Astrocyte of the hippocampus (primary cell): ENCODE measurements around the gene NEK1.
A peak's percentile ranks its signal among the peaks of the same experiment; 100 is the strongest.
"Not testable (repeated sequence)": the region's sequence is repeated elsewhere in the genome, so short reads cannot be mapped to it uniquely, and the experiment has no call there.

Experiments used
- DNase-seq: peaks from one replicate; pipeline ENCODE4 v3.0.0; 2011; ENCODE audit warnings: low read depth, low spot score

Gene NEK1

DNA sequence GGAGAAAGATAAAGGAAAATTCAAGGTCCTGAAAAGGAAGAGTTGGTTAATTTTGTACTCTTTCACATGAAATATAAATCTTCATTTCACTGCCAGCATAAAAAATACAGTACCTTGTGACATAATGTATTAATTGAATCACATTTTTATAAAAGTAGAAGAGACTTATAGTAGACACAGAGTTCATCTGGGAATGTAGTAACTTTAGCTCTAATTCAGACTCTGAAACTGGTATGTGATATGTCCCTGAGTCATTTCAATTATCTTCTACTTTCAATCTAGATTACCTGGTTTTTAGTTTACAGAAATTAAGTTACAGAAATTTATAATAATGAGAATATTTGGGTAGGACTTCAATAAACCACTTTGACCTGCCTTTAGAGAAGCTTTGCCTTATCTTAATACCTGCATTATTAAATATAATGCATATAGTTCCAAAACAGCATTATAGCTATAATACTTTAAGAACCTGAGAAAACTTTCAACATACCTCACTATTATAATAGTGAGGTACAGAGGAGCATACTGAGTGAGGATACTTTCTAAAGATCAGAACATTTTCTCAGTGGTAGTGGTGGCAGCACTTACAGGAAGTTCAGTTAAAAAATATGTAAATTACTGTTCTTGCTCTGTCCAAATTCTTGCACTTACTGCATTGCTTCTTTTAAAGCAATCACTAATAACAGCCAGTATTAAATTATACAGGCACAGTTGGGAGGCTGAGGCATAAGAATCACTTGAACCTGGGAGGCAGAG lies 11.2 kb downstream of the NEK1 start:
- no peak for DNase-seq

- peak; percentile 16 for DNase-seq
Observed at GRCh38 chr4:169594560-169595195, 17.7 kb downstream of the NEK1 start.

DNA sequence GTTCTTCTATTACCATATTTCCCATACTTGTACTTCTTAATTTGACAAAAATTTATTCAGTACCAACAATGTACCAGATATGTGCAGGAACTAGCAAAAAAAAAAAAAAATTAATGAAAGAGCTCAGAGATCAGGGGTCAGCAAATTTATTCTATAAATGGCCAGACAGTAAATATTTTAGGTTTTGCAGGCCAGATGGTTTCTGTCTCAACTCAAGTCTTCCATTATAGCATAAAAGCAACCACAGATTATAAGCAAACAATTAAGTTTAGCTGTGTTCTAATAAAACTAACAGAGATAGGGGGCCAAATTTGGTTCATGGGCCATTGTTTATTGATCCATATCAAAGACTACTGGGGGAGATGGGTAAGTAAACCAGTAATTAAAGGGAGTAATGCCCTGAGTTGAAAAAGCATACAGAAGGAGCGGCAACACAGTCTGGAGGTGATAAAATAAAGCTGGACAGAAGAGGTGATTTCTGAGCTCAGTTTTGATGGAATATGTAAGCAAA lies 19.3 kb downstream of the NEK1 start:
- DNase-seq, result no peak

DNA sequence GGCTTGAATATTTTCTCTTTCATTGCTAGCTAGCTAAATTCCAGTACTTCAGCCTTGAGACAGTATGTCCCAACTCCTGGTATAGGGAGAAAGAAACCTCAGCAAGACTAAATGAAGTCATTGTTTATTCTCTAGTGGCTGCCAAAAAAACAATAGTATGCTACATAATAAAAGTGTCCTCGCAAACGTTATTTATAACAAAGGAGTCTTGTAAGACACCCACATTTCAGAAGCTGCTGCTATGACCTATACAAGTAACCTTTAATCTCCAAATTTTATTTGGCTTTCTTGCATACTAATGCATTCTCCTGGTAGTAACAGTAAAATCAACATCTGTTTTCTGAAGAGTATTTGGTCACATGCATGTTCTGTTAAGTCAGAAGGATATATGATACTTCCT lies 28.8 kb downstream of the NEK1 start:
- DNase-seq, result peak; percentile 19

DNA sequence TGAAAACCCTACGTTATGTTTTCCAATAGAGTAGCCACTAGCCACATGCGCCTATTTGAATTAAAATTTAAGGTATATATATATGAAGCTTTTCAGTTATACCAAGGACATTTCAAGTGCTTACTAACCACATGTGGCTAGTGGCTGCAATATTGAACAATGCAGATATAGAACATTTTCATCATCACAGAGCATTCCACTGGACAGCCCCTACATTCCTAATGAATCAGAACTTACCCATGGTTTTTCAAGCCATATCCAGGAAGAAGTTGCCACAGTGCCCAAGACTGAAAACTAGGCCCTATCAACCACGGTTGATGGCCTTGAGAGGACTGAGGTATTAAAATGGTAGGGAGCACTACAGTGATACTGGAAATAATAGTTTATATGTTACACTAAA lies 29.7 kb downstream of the NEK1 start:
- peak; percentile 34 for DNase-seq

GRCh38 chr4:169582203-169582602 lies 30.2 kb downstream of the NEK1 start:
- no peak for DNase-seq

DNA sequence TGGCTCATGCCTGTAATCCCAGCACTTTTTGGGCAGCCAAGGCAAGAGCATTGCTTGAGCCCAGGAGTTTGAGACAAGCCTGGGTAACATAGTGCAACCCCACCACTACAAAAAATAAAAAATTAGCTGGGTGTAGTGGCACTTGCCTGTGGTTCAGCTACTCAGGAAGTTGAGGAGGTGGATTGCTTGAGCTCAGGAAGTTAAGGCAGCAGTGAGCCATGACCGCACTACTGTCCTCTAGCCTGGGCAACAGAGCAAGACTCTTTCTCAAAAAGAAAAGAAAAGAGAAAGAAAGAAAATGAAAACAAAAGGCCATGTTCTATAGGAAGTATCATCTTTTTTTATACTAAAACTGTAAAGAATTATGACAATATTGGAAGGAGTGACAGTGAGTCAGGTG lies 38.5 kb downstream of the NEK1 start:
- DNase-seq, result no peak

GRCh38 chr4:169571435-169571834 lies 40.9 kb downstream of the NEK1 start:
- DNase-seq, result no peak

GRCh38 chr4:169571012-169571411 lies 41.4 kb downstream of the NEK1 start:
- not testable (repeated sequence) for DNase-seq

DNA sequence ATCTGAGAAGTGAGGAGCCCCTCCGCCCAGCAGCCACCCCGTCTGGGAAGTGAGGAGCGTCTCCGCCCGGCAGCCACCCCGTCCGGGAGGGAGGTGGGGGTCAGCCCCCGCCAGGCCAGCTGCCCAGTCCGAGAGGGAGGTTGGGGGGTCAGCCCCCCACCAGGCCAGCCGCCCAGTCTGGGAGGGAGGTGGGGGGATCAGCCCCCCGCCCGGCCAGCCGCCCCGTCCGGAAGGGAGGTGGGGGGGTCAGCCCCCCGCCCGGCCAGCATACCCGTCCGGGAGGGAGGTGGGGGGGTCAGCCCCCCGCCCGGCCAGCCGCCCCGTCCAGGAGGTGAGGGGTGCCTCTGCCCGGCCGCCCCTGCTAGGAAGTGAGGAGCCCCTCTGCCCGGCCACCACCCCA lies 42.1 kb downstream of the NEK1 start:
- DNase-seq, result not testable (repeated sequence)

- DNase-seq, result not testable (repeated sequence)
Observed at GRCh38 chr4:169569188-169569587, 43.2 kb downstream of the NEK1 start.

- no peak for DNase-seq
Observed at GRCh38 chr4:169567916-169568315, 44.5 kb downstream of the NEK1 start.

DNA sequence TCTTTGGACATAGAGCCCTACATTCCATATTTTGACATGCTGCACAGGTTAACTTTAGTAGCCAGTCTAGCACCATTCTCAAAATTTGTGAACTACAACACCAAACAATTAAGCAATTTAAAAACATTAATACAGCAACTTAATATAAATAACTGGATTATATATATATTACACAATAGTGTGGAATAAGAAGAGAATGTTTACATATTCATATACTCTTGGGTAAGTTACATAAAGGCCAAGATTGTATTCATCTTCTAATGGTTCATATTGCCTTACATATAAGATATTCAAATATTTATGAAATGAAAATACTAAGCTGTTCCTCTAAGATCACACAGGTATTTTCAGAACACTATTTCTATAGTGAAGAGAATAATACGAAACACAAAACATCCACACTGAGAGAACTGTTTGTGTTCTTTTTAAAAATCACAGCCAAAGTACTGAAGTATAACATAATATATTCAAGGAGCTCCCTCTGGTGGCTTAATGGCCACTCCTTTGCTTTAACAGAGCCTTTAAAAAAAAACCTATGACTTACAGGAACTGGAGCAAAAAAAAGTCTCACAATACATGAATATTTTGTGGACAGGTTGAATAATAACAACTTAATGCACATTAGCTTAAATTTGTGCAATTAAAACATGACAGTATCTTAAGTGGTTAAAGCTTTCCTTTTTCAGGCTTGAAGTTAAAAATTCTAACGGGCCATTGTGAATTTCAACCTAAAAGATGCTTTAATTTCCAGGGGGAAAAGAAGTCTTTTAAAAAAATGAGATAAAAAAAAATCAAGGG lies 46.2 kb downstream of the NEK1 start:
- DNase-seq, result peak; percentile 75

DNA sequence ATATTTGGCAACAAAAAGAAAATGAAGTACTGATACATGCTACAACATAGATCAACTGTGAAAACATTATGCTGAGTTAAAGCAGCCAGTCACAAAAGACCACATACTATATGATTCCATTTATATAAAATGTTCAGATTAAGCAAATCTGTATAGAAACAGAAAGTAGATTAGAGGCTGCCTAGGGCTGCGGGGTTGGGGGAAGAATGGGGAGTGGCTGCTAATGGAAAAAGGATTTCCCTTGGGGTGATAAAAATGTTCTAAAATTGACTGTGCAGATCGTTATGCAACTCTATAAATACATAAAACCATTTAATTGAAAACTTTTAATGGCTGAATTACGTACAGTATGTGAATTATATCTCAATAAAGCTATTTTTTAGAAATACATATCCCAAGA lies 46.8 kb downstream of the NEK1 start:
- DNase-seq, result no peak

GRCh38 chr4:169557061-169557636 lies 55.2 kb downstream of the NEK1 start:
- DNase-seq, result peak; percentile 64

- not testable (repeated sequence) for DNase-seq
Observed at GRCh38 chr4:169546548-169546947, 65.8 kb downstream of the NEK1 start.

DNA sequence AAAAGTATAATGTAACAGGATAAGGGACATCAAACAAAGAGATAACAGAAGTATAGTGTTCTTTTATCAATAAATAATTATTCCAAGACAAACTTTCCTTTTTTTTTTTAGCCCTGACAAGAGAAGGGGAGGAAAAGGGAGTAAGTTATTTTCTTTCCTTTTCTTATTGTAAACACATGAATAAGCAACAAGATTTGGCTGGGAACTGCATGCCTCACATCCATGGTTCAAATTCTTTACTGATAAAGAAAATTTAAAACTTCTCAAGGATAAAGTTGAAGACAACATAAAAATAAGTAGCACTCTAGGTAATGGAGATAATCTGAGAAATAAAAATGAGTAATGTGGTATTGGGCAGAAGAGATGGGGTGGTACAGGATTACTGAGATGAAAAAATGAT lies 71.6 kb downstream of the NEK1 start:
- no peak for DNase-seq

GRCh38 chr4:169530048-169530447 lies 82.3 kb downstream of the NEK1 start:
- DNase-seq, result no peak

DNA sequence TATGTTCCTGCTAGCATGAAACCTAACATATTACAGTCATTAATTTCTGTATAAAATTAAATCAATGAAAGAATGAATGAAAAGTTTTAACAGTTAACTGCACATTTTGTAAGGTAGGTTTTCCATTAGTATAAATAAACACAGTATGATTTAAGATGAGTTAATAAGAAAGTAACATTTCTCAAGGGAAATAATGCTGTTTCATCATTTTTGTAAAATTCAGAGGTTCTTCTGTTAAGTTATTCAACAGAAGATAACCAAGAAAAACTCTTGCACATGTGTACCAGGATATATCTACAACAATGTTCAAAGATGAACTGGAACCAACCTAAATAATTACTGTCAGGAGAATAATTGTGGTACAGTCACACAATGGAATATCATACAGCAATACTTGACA lies 88.6 kb downstream of the NEK1 start:
- no peak for DNase-seq

DNA sequence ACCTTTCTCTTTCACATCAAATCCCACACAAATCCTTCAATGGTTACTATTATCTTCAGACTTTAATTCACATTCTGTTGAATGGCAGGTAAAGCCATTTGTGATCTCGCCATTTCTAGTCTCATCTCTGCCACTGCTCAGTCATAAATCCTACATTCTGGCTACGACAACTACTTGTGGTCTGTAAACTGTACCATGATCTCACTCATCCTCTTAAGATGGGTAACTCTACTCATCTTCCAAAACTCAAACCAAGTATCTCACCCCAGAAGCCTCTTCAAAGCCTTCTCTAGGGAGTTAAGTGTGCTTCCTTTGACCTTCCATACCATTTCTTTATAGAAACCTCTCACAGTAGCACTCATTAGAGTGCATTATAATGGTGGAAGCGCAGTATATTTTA lies 101.8 kb downstream of the NEK1 start:
- no peak for DNase-seq

- DNase-seq, result no peak
Observed at GRCh38 chr4:169506903-169507302, 105.5 kb downstream of the NEK1 start.

GRCh38 chr4:169499907-169500306 lies 112.5 kb downstream of the NEK1 start:
- not testable (repeated sequence) for DNase-seq
